Lung (tissue), 12 donors: ENCODE data around the gene WEE1. TPM values are rescaled to one million over a fixed set of nuclear protein-coding genes. Genes with fewer than 3 reads are reported as not detected.
"Not testable (repeated sequence)": the region's sequence is repeated elsewhere in the genome, so short reads cannot be mapped to it uniquely, and the experiment has no call there.

ENCODE experiments used
- ATAC-seq: fragments of 200-7000 bp; cut with Tn5 transposase; one replicate; pipeline ENCODE4 v1.9.1; 2020; ENCODE audit warnings: moderate number of reproducible peaks; ENCODE audit not compliant: insufficient read depth, low FRiP score
- DNase-seq, 3 donors: peaks; one replicate each; pipeline ENCODE4 v3.0.0-alpha.2; 2013 to 2017
- H3K27ac ChIP-seq, 2 donors: one replicate each; pipeline ENCODE4 v1.5.1; 2013; ENCODE audit warnings: mild to moderate bottlenecking in 2 of 2, moderate library complexity in 2 of 2, control low read depth in 1 of 2, inconsistent platforms in 1 of 2, low read depth in 1 of 2, low read length in 1 of 2
- H3K27me3 ChIP-seq, 3 donors: one replicate each; pipeline ENCODE4 v1.5.1; 2013; ENCODE audit warnings: low read length in 2 of 3; ENCODE audit not compliant: control insufficient read depth in 3 of 3, insufficient read depth in 3 of 3
- H3K36me3 ChIP-seq, 4 donors: one replicate each; pipeline ENCODE4 v1.5.1; 2013; ENCODE audit warnings: low read length in 4 of 4, mild to moderate bottlenecking in 1 of 4, moderate library complexity in 1 of 4; ENCODE audit not compliant: control insufficient read depth in 4 of 4, insufficient read depth in 4 of 4
- H3K4me1 ChIP-seq, 5 donors: one replicate each; pipeline ENCODE4 v1.5.1; 2013; ENCODE audit warnings: low read length in 5 of 5, mild to moderate bottlenecking in 2 of 5, moderate library complexity in 1 of 5; ENCODE audit not compliant: control insufficient read depth in 5 of 5, insufficient read depth in 5 of 5
- H3K4me3 ChIP-seq: one replicate; pipeline ENCODE4 v1.5.1; 2013; ENCODE audit warnings: mild to moderate bottlenecking, control low read depth, moderate library complexity
- H3K9ac ChIP-seq, 2 donors: one replicate each; pipeline ENCODE4 v1.5.1; 2013; ENCODE audit warnings: low read length in 2 of 2, control low read depth in 1 of 2; ENCODE audit not compliant: insufficient read depth in 1 of 2
- H3K9me3 ChIP-seq, 4 donors: one replicate each; pipeline ENCODE4 v1.5.1; 2013; ENCODE audit warnings: low read length in 3 of 4, mild to moderate bottlenecking in 1 of 4, moderate library complexity in 1 of 4; ENCODE audit not compliant: control insufficient read depth in 4 of 4, insufficient read depth in 3 of 4
- WGBS, 2 donors: extraction: QIAGEN DNeasy Blood & Tissue Kit; methylation state at CpG; one replicate each; pipeline ENCODE4 v1.1.7; 2013; 5-methylcytosine and 5-hydroxymethylcytosine counted together
- polyA plus RNA-seq, 2 donors: library from polyadenylated mRNA; stranded (reverse); fragments of 200-250 nt; gene quantifications; one replicate each; pipeline ENCODE4 v1.2.1, GENCODE V29; 2013
- total RNA-seq, 2 donors: library from RNA; depleted of rRNA in 1 of 2; stranded (reverse); fragments of >200 nt in 1 of 2; gene quantifications; one replicate each; pipeline ENCODE4 v1.2.1, GENCODE V29; 2014 to 2021
- TF ChIP-seq, protein P1 (sequence below): IDR thresholded peaks from 2 replicates; pipeline ENCODE4 v1.5.1; 2012; ENCODE audit warnings: mild to moderate bottlenecking; ENCODE audit errors: control extremely low read depth, extremely low read depth
- donor health status: control.
- donor health status: control.
- donor health status: Bipolar disorder and iron deficiency.
- donor health status: healthy.
- donor health status: DM: yes; HTN: yes; CAD: no.

The WEE1 gene
- total and polyA plus RNA-seq, 4 donors, result 5.0 to 48.9 (median 9.7) TPM

DNA sequence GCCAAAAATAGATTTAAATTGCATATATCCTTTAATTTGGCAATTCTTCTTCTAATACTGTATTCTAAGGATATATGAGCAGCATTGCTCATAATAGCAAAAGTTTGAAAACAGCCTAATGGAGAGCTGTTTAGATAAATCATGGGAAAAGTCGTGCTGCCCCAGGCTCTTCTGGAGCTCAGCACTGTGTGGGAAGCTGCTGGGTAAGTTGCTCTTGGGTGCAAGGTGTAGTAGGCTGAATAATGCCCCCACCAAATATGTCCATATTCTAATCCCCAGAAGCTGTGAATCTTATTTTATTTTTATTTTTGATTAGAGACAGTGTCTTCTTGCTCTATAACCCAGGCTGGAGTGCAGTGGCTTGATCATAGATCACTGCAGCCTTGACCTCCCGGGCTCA, 34.9 kb upstream of the WEE1 start:
- Histone ChIP-seq H3K4me1 (peaks cover 0 to 5% (median 0%) of the 10 kb centered on the region in 5 donors), H3K4me3 (no peak overlapping the region), H3K36me3 (no peaks in the 10 kb centered on the region), H3K27ac (no peak overlapping the region), H3K9me3 (no peaks in the 10 kb centered on the region), H3K27me3 (no peaks in the 10 kb centered on the region), H3K9ac (no peak overlapping the region)
- ATAC-seq (no peak), DNase-seq (no peak)
- 82 to 87% methylated on average over 2 of the region's 2 CpGs for WGBS, 2 donors
- TF ChIP-seq, protein P1, sequence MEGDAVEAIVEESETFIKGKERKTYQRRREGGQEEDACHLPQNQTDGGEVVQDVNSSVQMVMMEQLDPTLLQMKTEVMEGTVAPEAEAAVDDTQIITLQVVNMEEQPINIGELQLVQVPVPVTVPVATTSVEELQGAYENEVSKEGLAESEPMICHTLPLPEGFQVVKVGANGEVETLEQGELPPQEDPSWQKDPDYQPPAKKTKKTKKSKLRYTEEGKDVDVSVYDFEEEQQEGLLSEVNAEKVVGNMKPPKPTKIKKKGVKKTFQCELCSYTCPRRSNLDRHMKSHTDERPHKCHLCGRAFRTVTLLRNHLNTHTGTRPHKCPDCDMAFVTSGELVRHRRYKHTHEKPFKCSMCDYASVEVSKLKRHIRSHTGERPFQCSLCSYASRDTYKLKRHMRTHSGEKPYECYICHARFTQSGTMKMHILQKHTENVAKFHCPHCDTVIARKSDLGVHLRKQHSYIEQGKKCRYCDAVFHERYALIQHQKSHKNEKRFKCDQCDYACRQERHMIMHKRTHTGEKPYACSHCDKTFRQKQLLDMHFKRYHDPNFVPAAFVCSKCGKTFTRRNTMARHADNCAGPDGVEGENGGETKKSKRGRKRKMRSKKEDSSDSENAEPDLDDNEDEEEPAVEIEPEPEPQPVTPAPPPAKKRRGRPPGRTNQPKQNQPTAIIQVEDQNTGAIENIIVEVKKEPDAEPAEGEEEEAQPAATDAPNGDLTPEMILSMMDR, result no peak

DNA sequence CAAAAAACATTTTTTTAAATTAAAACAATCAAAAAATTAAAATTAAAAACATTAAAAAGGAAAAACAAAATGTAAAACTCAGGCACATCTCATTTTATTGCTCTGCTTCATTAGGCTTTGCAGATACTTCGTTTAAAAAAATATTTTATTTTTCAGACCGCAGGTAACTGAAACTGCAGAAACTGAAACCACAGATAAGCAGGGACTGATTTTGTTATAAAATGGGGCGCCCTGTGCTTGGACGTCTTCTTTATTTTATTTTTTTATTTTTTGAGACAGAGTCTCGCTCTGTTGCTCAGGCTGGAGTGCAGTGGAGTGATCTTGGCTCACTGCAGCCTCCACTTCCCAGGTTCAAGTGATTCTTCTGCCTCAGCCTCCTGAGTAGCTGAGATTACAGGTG, 24.3 kb upstream of the WEE1 start:
- H3K4me3 ChIP-seq, H3K9ac ChIP-seq, H3K27me3 ChIP-seq, H3K27ac ChIP-seq, ATAC-seq, H3K4me1 ChIP-seq, DNase-seq, H3K9me3 ChIP-seq, H3K36me3 ChIP-seq: not testable (repeated sequence)
- WGBS, 2 donors, result 82 to 87% methylated on average over 5 of the region's 5 CpGs

DNA sequence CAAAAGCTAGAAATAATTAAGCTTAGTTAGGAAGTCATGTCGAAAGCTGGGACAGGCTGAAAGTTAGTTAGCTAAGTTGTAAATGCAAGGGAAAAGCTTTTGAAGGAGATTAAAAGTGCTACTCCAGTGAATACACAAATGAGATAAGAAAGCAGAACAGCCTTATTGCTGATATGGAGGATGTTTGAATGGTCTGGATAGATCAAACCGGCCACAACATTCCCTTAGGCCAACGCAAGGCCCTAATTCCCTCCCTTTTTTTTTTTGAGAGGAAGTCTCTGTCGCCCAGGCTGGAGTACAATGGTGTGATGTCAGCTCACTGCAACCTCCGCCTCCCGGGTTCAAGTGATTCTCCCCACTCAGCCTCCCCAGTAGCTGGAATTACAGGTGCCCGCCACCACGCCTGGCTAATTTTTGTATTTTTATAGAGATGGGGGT, 23.3 kb upstream of the WEE1 start:
- Histone ChIP-seq H3K4me3 (no peak overlapping the region), H3K9me3 (peaks cover 0 to 1% (median 0%) of the 10 kb centered on the region in 4 donors), H3K4me1 (peaks cover 0 to 3% (median 0%) of the 10 kb centered on the region in 5 donors), H3K27ac (no peak overlapping the region), H3K27me3 (no peaks in the 10 kb centered on the region), H3K36me3 (peaks cover 0 to 2% (median 0%) of the 10 kb centered on the region in 4 donors), H3K9ac (no peak overlapping the region)
- TF ChIP-seq, protein P1, result no peak
- 71 to 79% methylated on average over 8 of the region's 8 CpGs for WGBS, 2 donors
- ATAC-seq (no peak), DNase-seq (peak in 1 of 3 donors; percentile 53)

DNA sequence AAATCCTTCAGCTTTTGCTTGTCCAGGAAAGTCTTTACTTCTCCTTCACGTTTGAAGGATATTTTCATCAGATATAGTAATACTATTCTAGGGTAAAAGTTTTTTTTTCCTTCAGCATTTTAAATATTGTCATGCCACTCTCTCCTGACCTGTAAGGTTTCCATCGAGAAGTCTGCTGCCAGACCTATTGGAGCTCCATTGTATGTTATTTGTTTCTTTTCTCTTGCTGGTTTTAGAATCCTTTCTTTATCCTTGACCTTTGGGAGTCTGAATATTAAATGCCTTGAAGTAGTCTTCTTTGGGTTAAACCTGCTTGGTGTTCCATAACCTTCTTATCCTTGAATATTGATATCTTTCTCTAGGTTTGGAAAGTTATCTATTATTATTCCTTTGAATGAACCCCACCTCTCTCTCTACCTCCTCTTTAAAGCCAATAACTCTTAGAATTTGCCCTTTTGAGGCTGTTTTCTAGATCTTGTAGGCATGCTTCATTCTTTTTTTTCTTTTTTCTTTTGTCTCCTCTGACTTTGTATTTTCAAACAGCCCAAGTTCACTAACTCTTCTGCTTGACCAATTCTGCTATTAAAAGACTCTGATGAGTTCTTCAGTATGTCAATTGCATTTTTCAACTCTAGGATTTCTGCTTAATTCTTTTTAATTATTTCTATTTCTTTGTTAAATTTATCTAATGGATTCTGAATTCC, 12.0 kb upstream of the WEE1 start:
- Histone ChIP-seq H3K9ac (no peak overlapping the region), H3K9me3 (peaks cover 0 to 2% (median 0%) of the 10 kb centered on the region in 4 donors), H3K27ac (no peak overlapping the region), H3K36me3 (no peaks in the 10 kb centered on the region), H3K27me3 (no peaks in the 10 kb centered on the region), H3K4me1 (peaks cover 0 to 18% (median 4%) of the 10 kb centered on the region in 5 donors), H3K4me3 (no peak overlapping the region)
- no peak for DNase-seq
- TF ChIP-seq, protein P1, result no peak
- WGBS, 2 donors, result 92 to 95% methylated on average over 2 of the region's 2 CpGs
- no peak for ATAC-seq
